Effector memory CD8-positive, alpha-beta T cell (primary cell): Measurements from ENCODE around the gene CCDC87.

Source experiments
- ATAC-seq: fragments of 150-1000 bp; cut with Tn5 transposase; replicated peaks from 2 replicates; pipeline ENCODE4 v1.10.0; 2021; ENCODE audit warnings: mild to moderate bottlenecking, moderate library complexity
- DNase-seq, 3 experiments: peaks; one replicate each; pipeline ENCODE4 v3.0.0; 2021
- H3K27ac Mint-ChIP-seq, 2 donors: one replicate each; pipeline ENCODE4 v1.8.0; 2022; ENCODE audit warnings: mild to moderate bottlenecking in 2 of 2, mixed read lengths in 2 of 2, moderate library complexity in 2 of 2
- H3K27me3 Mint-ChIP-seq, 2 donors: one replicate each; pipeline ENCODE4 v1.8.0; 2022; ENCODE audit warnings: mixed read lengths in 2 of 2
- H3K36me3 Mint-ChIP-seq: one replicate; pipeline ENCODE4 v1.8.0; 2022; ENCODE audit warnings: mild to moderate bottlenecking, moderate library complexity, mixed read lengths; ENCODE audit not compliant: insufficient read depth
- H3K4me1 Mint-ChIP-seq, 2 donors: one replicate each; pipeline ENCODE4 v1.8.0; 2022; ENCODE audit warnings: low read depth in 2 of 2, mixed read lengths in 2 of 2
- H3K4me3 Mint-ChIP-seq, 2 donors: one replicate each; pipeline ENCODE4 v1.8.0; 2022; ENCODE audit warnings: mild to moderate bottlenecking in 2 of 2, mixed read lengths in 2 of 2, moderate library complexity in 2 of 2
- H3K9me3 Mint-ChIP-seq, 2 donors: one replicate each; pipeline ENCODE4 v1.8.0; 2022; ENCODE audit warnings: mixed read lengths in 2 of 2

CCDC87 gene

GRCh38 chr11:66562907-66563583 is 29.8 kb downstream of the CCDC87 start:
- H3K36me3 Mint-ChIP-seq: no peaks in the 10 kb centered on the region
- peaks cover 0 to 9% of the 10 kb centered on the region in 2 donors for H3K4me1 Mint-ChIP-seq
- H3K4me3 Mint-ChIP-seq: no peak overlapping the region
- no peaks in the 10 kb centered on the region for H3K9me3 Mint-ChIP-seq
- H3K27ac Mint-ChIP-seq: no peak overlapping the region
- DNase-seq (no peak), ATAC-seq (no peak)
- H3K27me3 Mint-ChIP-seq: peaks cover 0 to 9% of the 10 kb centered on the region in 2 donors

GRCh38 chr11:66562275-66562674 is 30.6 kb downstream of the CCDC87 start:
- DNase-seq: no peak
- Mint-ChIP-seq H3K9me3 (no peaks in the 10 kb centered on the region), H3K27me3 (peaks cover 0 to 9% of the 10 kb centered on the region in 2 donors), H3K36me3 (no peaks in the 10 kb centered on the region), H3K4me1 (peaks cover 0 to 3% of the 10 kb centered on the region in 2 donors), H3K4me3 (no peak overlapping the region), H3K27ac (no peak overlapping the region)
- ATAC-seq: no peak

GRCh38 chr11:66561975-66562248 is 31.0 kb downstream of the CCDC87 start:
- H3K27me3 Mint-ChIP-seq: peaks cover 0 to 9% of the 10 kb centered on the region in 2 donors
- H3K36me3 Mint-ChIP-seq: no peaks in the 10 kb centered on the region
- no peaks in the 10 kb centered on the region for H3K9me3 Mint-ChIP-seq
- ATAC-seq (no peak), DNase-seq (no peak)
- peaks cover 0 to 1% of the 10 kb centered on the region in 2 donors for H3K4me1 Mint-ChIP-seq
- H3K27ac Mint-ChIP-seq: no peak overlapping the region
- no peak overlapping the region for H3K4me3 Mint-ChIP-seq

GRCh38 chr11:66561178-66561974 is 31.5 kb downstream of the CCDC87 start:
- ATAC-seq (no peak), DNase-seq (no peak)
- Mint-ChIP-seq H3K4me1 (no peaks in the 10 kb centered on the region), H3K4me3 (no peak overlapping the region), H3K27me3 (peaks cover 0 to 7% of the 10 kb centered on the region in 2 donors), H3K27ac (no peak overlapping the region), H3K36me3 (peaks cover 2% of the 10 kb centered on the region), H3K9me3 (no peaks in the 10 kb centered on the region)

- no peak overlapping the region for H3K27ac Mint-ChIP-seq
- H3K9me3 Mint-ChIP-seq: no peaks in the 10 kb centered on the region
- H3K4me1 Mint-ChIP-seq: no peaks in the 10 kb centered on the region
- H3K36me3 Mint-ChIP-seq: peaks cover 4% of the 10 kb centered on the region
- no peak overlapping the region for H3K4me3 Mint-ChIP-seq
- DNase-seq: no peak
- no peak for ATAC-seq
- H3K27me3 Mint-ChIP-seq: peaks cover 0 to 7% of the 10 kb centered on the region in 2 donors
Measured at GRCh38 chr11:66559866-66560676, 32.8 kb downstream of the CCDC87 start.

GRCh38 chr11:66559142-66559865 is 33.6 kb downstream of the CCDC87 start:
- no peak for DNase-seq
- Mint-ChIP-seq H3K27me3 (peaks cover 0 to 7% of the 10 kb centered on the region in 2 donors), H3K4me3 (peak overlapping the region in 1 of 2 donors; percentile 42), H3K36me3 (peaks cover 4% of the 10 kb centered on the region), H3K4me1 (no peaks in the 10 kb centered on the region), H3K27ac (no peak overlapping the region), H3K9me3 (no peaks in the 10 kb centered on the region)
- peak; percentile 80 for ATAC-seq

GRCh38 chr11:66557733-66558326 is 35.0 kb downstream of the CCDC87 start:
- DNase-seq (no peak), ATAC-seq (no peak)
- H3K27ac Mint-ChIP-seq: no peak overlapping the region
- no peaks in the 10 kb centered on the region for H3K9me3 Mint-ChIP-seq
- H3K4me1 Mint-ChIP-seq: no peaks in the 10 kb centered on the region
- no peak overlapping the region for H3K4me3 Mint-ChIP-seq
- H3K27me3 Mint-ChIP-seq: peaks cover 0 to 7% of the 10 kb centered on the region in 2 donors
- peaks cover 4% of the 10 kb centered on the region for H3K36me3 Mint-ChIP-seq

GRCh38 chr11:66556086-66556485 is 36.8 kb downstream of the CCDC87 start:
- H3K4me3 Mint-ChIP-seq: no peak overlapping the region

GRCh38 chr11:66555416-66555815 is 37.4 kb downstream of the CCDC87 start:
- Mint-ChIP-seq H3K4me1 (no peaks in the 10 kb centered on the region), H3K27ac (no peak overlapping the region), H3K36me3 (peaks cover 4% of the 10 kb centered on the region), H3K4me3 (no peak overlapping the region), H3K9me3 (no peaks in the 10 kb centered on the region), H3K27me3 (peaks cover 0 to 7% of the 10 kb centered on the region in 2 donors)
- DNase-seq (no peak), ATAC-seq (no peak)

More at GRCh38 chr11:66556086-66556485, 36.8 kb downstream of the CCDC87 start:
- no peaks in the 10 kb centered on the region for H3K9me3 Mint-ChIP-seq
- ATAC-seq (no peak), DNase-seq (no peak)
- H3K27me3 Mint-ChIP-seq: peaks cover 0 to 7% of the 10 kb centered on the region in 2 donors
- H3K27ac Mint-ChIP-seq: no peak overlapping the region
- peaks cover 4% of the 10 kb centered on the region for H3K36me3 Mint-ChIP-seq
- H3K4me1 Mint-ChIP-seq: no peaks in the 10 kb centered on the region

GRCh38 chr11:66554602-66555001 is 38.3 kb downstream of the CCDC87 start:
- Mint-ChIP-seq H3K4me1 (no peaks in the 10 kb centered on the region), H3K36me3 (peaks cover 4% of the 10 kb centered on the region), H3K4me3 (no peak overlapping the region), H3K9me3 (no peaks in the 10 kb centered on the region), H3K27me3 (peaks cover 0 to 7% of the 10 kb centered on the region in 2 donors), H3K27ac (no peak overlapping the region)
- no peak for ATAC-seq
- DNase-seq: no peak

GRCh38 chr11:66550887-66551286 is 42.0 kb downstream of the CCDC87 start:
- Mint-ChIP-seq H3K9me3 (no peaks in the 10 kb centered on the region), H3K36me3 (no peaks in the 10 kb centered on the region), H3K27ac (no peak overlapping the region), H3K27me3 (no peaks in the 10 kb centered on the region), H3K4me1 (peaks cover 3 to 6% of the 10 kb centered on the region in 2 donors), H3K4me3 (no peak overlapping the region)
- DNase-seq (no peak), ATAC-seq (no peak)

- Mint-ChIP-seq H3K36me3 (no peaks in the 10 kb centered on the region), H3K4me3 (no peak overlapping the region), H3K9me3 (no peaks in the 10 kb centered on the region), H3K4me1 (peaks cover 6 to 11% of the 10 kb centered on the region in 2 donors), H3K27me3 (no peaks in the 10 kb centered on the region), H3K27ac (no peak overlapping the region)
- ATAC-seq (no peak), DNase-seq (no peak)
Measured at GRCh38 chr11:66549696-66550095, 43.2 kb downstream of the CCDC87 start.
